22Rv1 (cell line): ENCODE measurements around the gene SLC26A8.

Experiments
- CTCF ChIP-seq: fragments of 450-650 bp; IDR thresholded peaks from 2 replicates; pipeline ENCODE4 v1.5.1; 2017; ENCODE audit warnings: mild to moderate bottlenecking
- ZFX ChIP-seq: fragments of 450-650 bp; IDR thresholded peaks from 2 replicates; pipeline ENCODE4 v1.6.1; 2017; ENCODE audit warnings: antibody characterized with exemption, borderline replicate concordance

DNA sequence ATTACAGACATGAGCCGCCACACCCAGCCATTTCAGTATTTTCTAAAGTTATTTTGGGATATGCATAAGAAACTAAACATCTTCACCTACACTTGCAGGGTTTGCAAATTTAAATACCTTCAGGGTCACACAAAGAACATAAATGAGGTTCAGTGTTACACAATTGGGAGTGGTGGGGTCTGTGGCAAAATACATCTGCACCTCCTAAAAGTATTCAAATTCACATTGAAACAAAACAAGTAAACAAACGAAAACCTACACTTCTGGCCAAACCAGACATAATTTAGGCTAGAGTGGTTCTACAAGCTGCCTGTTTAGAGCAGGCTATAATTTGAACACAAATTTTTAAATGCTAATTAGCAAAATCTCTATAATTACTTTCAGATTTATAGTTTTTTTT, 37.8 kb upstream of the SLC26A8 start:
- no peak for TF ChIP-seq CTCF
- TF ChIP-seq ZFX: no peak
